HepG2 (cell line): ENCODE data around the gene SPTBN2.

Source experiments
- CENPX ChIP-seq: sonication (generic); formaldehyde crosslinking; IDR thresholded peaks from 2 replicates; pipeline ENCODE4 v1.9.0; 2021; ENCODE audit warnings: mild to moderate bottlenecking, missing genetic modification reagents, moderate library complexity
- CTCF ChIP-seq: sonication (generic); formaldehyde crosslinking; IDR thresholded peaks from 2 replicates; pipeline ENCODE4 v1.5.0; 2020; ENCODE audit warnings: mild to moderate bottlenecking, missing genetic modification reagents, moderate library complexity
- PBX3 ChIP-seq: sonication (generic); formaldehyde crosslinking; IDR thresholded peaks from 2 replicates; pipeline ENCODE4 v1.8.1; 2023; ENCODE audit warnings: missing genetic modification reagents, inconsistent platforms, borderline replicate concordance
- SRF ChIP-seq: IDR thresholded peaks from 2 replicates; pipeline ENCODE4 v1.6.1; 2011; ENCODE audit warnings: mild to moderate bottlenecking, low read depth, low read length, moderate library complexity
- ZC3H13 ChIP-seq: sonication (generic); formaldehyde crosslinking; IDR thresholded peaks from 2 replicates; pipeline ENCODE4 v1.8.1; 2023; ENCODE audit warnings: mild to moderate bottlenecking, missing genetic modification reagents, moderate library complexity
- ZNF740 ChIP-seq: sonication (generic); formaldehyde crosslinking; IDR thresholded peaks from 2 replicates; pipeline ENCODE4 v1.4.0; 2020; ENCODE audit warnings: missing genetic modification reagents

GRCh38 chr11:66739983-66740382 lies 11.0 kb upstream of the SPTBN2 start:
- TF ChIP-seq CTCF (CRISPR knock-in tag) (no peak), CENPX (no peak), ZNF740 (CRISPR knock-in tag) (no peak), PBX3 (CRISPR knock-in tag) (no peak), SRF (no peak), ZC3H13 (CRISPR knock-in tag) (no peak)
